Thyroid gland (tissue), 4 donors: ENCODE data around the gene ABCC1.

ENCODE experiments used
- CTCF ChIP-seq, 6 experiments: fragments of 200-600 bp in 3 of 6; fragments of 450-650 bp in 3 of 6; sonication (generic) in 3 of 6; IDR thresholded peaks; one replicate each; pipeline ENCODE4 v1.5.1; 2016 to 2019; ENCODE audit warnings: antibody characterized with exemption in 6 of 6, mild to moderate bottlenecking in 2 of 6, inconsistent platforms in 1 of 6, moderate library complexity in 1 of 6
- POLR2A ChIP-seq, 2 donors: fragments of 450-650 bp; IDR thresholded peaks; one replicate each; pipeline ENCODE4 v1.6.1; 2017; ENCODE audit warnings: antibody characterized with exemption in 2 of 2, mild to moderate bottlenecking in 2 of 2, moderate library complexity in 1 of 2

- no peak for TF ChIP-seq CTCF (IDR thresholded peaks at IDR 0.05)
- no peak for TF ChIP-seq POLR2A (IDR thresholded peaks at IDR 0.05)
These were observed 67.1 kb downstream of the ABCC1 start for GRCh38 chr16:16016388-16016964.
